NK-92 treated with Interleukin-12 subunit alpha and Interleukin-12 subunit beta, amount 100 ng/mL, for 24 hours (cell line): ENCODE measurements around the gene GFOD2.

ENCODE experiments used
- DNase-seq: peaks from one replicate; lab custom pipeline; 2025; lab: John Stamatoyannopoulos, UW

The GFOD2 gene

GRCh38 chr16:67641779-67642708, 77.1 kb downstream of the GFOD2 start:
- DNase-seq: no peak

DNA sequence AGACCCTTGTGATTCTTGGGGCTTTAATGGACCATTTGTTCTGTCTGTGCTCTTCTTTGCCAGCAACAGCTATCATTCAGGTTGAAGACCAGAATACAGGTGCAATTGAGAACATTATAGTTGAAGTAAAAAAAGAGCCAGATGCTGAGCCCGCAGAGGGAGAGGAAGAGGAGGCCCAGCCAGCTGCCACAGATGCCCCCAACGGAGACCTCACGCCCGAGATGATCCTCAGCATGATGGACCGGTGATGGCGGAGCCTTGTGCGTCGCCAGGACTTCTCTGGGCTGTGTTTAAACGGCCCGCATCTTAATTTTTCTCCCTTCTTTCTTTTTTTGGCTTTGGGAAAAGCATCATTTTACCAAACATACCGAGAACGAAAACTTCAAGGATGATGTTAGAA, 81.5 kb downstream of the GFOD2 start:
- no peak for DNase-seq

- no peak for DNase-seq
Measured at GRCh38 chr16:67636713-67637112, 82.4 kb downstream of the GFOD2 start.

DNA sequence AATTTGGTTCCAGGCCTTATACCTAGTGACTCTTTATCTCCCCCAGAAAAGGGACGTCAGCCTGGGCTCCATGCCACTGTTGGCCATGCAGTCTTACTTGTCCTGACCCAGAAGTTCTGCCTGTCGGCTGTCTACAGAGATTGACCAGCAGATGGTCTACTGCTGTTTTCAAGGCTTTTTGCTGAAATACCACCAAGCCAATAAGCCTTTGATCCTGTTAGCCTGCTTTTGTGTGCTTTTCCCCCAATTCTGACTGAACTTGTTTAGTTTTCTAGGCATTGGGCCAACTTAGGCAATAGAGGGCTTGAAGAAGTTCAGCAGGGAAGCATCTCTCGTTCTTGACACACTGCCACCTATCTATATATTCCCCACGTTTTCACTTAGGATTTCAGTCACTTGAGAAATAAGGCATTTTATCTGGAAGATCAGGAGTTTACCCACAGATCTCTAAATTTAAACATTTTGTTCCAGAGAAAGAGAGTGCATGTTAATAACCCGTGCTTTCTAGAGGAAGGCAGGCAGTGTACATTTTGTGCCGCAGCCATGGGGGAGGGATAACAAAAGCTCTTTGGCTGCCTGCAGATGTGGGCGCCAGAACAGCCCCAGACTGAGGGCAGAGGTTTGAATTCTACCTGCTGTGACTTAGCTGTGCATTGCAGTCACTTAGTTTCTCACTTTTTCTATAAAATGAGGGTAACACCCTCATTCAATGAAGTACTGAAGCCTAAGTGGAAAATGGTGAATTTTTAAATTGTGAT, 86.5 kb downstream of the GFOD2 start:
- DNase-seq: no peak

- no peak for DNase-seq
Measured at GRCh38 chr16:67628216-67628615, 90.9 kb downstream of the GFOD2 start.
